Amniotic epithelial cell (primary cell): ENCODE measurements around the gene F2RL3.
"Not testable (repeated sequence)": the region's sequence is repeated elsewhere in the genome, so short reads cannot be mapped to it uniquely, and the experiment has no call there.

Experiments used
- DNase-seq: peaks from one replicate; pipeline ENCODE4 v3.0.0-alpha.2; 2010; ENCODE audit warnings: low read depth

F2RL3 gene

DNA sequence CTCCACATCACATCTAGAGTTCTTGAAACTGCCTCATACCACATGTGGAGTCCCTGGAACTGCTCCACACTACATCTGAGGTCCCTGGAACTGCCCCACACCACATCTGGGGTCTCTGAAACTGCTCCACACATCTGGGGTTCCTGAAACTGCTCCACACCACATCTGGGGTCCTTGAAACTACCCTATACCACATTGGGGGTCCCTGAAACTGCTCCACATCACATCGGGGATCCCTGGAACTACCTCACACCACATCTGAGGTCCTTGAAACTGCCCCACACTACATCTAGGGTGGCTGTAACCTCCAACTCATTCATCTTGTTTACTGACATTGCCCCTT is 33.8 kb downstream of the F2RL3 start:
- no peak for DNase-seq

GRCh38 chr19:16922949-16923348 is 34.1 kb downstream of the F2RL3 start:
- DNase-seq: no peak

GRCh38 chr19:16927883-16928282 is 39.1 kb downstream of the F2RL3 start:
- DNase-seq: no peak

- no peak for DNase-seq
Measured at GRCh38 chr19:16928351-16928750, 39.6 kb downstream of the F2RL3 start.

GRCh38 chr19:16928916-16929315 is 40.1 kb downstream of the F2RL3 start:
- DNase-seq: no peak

GRCh38 chr19:16930753-16931152 is 42.0 kb downstream of the F2RL3 start:
- no peak for DNase-seq

DNA sequence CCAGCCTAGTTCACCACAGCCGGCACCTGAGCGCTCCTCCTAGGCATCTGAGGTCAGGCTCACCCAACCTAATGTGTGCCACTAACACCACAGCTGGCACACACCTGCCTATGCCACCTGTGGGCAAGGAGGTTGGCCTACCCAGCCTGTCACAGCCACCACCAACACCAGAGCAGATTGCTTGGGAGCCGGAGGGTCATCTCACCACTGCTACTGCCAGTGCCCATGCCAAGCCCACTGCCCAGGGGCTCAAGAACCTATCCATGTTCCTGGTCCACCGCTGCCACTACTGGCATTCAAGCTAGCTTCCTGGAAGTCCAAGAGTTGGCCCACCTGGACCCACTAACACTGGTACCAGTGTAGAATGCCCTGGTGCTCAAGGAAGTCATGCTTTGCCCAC is 42.5 kb downstream of the F2RL3 start:
- no peak for DNase-seq

GRCh38 chr19:16934489-16934888 is 45.7 kb downstream of the F2RL3 start:
- DNase-seq: no peak

DNA sequence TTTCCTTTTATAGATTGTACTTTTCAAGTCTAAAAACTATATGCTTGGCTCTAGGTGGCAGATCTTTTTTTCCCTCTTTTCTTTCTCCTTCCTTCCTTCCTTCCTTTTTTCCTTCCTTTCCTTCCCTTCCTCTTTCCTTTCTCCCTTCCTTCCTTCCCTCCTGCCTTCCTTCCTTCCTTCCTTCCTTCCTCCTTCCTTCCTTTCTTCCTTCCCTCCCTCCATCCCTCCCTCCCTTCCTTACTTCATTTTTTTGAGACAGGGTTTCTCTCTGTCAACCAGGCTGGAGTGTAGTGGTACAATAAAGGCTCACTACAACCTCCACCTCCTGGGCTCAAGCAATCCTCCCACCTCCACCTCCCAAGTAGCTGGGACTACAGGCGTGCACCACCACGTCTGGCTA is 48.1 kb downstream of the F2RL3 start:
- DNase-seq: no peak

DNA sequence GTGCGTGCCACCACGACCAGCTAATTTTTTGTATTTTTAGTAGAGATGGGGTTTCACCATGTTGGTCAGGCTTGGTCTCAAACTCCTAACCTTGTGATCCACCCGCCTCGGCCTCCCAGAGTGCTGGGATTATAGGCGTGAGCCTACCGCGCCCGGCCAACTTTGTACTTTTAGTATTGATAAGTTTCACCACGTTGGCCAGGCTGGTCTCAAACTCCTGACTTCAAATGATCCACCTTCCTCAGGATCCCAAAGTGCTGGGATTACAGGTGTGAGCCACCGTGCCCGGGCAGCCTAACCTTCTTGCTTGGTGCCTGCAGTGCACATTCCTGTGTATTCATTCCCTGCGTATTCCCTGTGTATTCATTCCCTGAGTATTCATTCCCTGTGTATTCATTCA is 49.0 kb downstream of the F2RL3 start:
- not testable (repeated sequence) for DNase-seq

- DNase-seq: no peak
Measured at GRCh38 chr19:16938211-16938610, 49.4 kb downstream of the F2RL3 start.

GRCh38 chr19:16940063-16940462 is 51.3 kb downstream of the F2RL3 start:
- DNase-seq: not testable (repeated sequence)

DNA sequence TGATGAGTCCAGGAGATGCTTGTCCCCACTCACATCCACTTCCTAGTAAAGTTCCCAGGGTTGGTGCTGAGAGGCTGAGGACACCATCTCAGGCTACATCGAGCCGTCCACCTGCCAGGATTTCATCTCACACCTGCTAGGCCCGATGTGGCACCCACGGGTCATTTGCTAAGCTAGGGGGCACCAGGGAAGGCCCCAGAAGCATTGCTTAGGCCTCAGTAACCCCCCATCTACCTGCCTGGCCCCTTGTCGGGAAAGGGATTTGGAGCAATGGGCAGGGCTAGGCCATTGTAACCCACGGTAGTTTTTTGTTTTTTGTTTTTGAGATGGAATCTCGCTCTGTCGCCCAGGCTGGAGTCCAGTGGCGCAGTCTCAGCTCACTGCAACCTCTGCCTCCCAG is 51.8 kb downstream of the F2RL3 start:
- no peak for DNase-seq
